Stimulated activated CD8-positive, alpha-beta memory T cell treated with anti-CD3 and anti-CD28 coated beads, Interleukin-2, amount 100 ng/mL, for 48 hours (primary cell): ENCODE measurements around the gene HOGA1.
"Not testable (repeated sequence)": the region's sequence is repeated elsewhere in the genome, so short reads cannot be mapped to it uniquely, and the experiment has no call there.

Experiments used
- DNase-seq, 2 donors: peaks; one replicate each; pipeline ENCODE4 v3.0.0-alpha.2; 2020; ENCODE audit warnings: low read depth in 2 of 2

Gene HOGA1

GRCh38 chr10:97608991-97609561 lies 24.9 kb downstream of the HOGA1 start:
- DNase-seq: no peak

GRCh38 chr10:97611473-97611872 lies 27.3 kb downstream of the HOGA1 start:
- no peak for DNase-seq

DNA sequence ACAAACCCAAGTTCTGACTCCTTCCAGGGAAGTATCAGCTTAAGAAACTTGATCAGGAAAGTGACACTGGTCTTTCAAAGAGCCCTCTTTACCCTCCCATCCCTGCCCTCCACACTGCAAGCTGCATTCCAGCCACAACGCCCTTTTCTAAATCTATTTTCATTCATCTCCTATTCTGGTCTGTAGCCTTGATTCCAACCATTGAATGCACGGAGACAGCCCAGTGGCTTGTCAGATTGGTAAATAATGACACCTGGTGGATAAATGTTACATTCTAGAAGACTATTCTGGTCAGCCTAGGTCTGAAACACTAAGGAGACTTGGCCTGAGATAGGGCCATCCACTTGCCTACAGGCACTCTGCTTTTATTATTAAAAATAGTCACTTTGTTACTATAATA lies 28.2 kb downstream of the HOGA1 start:
- no peak for DNase-seq

DNA sequence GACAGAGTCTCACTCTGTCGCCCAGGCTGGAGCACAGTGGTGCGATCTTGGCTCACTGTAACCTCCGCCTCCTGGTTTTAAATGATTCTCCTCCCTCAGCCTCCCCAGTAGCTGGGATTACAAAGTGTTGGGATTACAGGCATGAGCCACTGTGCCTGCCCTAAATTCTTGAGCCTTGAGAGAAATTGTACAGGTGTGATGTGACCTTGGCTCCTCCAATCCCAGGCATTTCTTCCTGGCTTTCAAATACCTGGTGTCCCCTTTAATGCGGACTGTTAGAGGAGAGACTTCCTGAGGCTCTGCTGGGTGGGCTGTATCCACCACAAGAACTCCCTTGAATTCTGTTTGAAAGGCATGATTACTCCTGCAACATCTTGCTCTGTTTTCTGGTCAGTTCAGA lies 34.1 kb downstream of the HOGA1 start:
- no peak for DNase-seq

DNA sequence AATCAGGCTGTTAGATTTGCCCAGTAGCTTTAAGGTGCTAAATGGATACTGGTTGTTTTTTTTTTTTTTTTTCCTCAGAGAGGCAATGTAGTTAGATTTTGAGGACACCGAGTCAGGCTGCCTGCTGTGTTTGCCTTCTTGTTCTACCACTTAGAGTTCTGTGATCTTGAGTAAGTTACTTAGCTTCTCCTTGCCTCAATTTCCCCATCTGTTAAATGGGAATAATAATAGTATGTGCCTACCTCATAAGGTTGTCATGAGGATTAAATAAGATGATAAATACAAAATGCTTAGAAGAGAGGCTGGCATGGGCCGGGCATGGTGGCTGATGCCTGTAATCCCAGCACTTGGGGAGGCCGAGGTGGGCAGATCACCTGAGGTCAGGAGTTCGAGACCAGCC lies 34.5 kb downstream of the HOGA1 start:
- no peak for DNase-seq

GRCh38 chr10:97623277-97623676 lies 39.1 kb downstream of the HOGA1 start:
- no peak for DNase-seq

GRCh38 chr10:97627731-97628130 lies 43.5 kb downstream of the HOGA1 start:
- no peak for DNase-seq

- no peak for DNase-seq
Measured at GRCh38 chr10:97628228-97628627, 44.0 kb downstream of the HOGA1 start.

- DNase-seq: no peak
Measured at GRCh38 chr10:97629289-97629688, 45.1 kb downstream of the HOGA1 start.

DNA sequence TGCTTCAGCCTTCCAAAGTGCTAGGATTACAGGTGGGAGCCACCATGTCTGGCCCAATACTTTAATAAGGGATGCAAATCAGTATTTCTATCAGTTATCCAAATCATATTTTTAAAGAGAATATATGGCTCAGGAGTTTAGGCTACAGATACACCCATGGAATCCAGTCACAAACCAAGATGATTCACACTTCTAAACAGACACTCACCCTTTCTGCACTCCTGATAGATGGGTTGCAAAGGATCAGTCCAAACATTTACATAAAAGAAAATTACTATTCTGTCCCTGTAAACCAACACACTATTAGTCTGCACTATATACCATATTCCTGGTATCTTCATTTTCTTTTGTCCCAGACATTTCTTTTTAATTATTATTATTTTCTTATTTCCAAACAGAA lies 46.9 kb downstream of the HOGA1 start:
- no peak for DNase-seq

- DNase-seq: peak; percentile 84
Measured at GRCh38 chr10:97632949-97633884, 49.0 kb downstream of the HOGA1 start, which contains the start of gene MORN4. MORN4 (minus strand) TSS chr10:97633500; CDS start chr10:97619653, 13,847 bp downstream.

DNA sequence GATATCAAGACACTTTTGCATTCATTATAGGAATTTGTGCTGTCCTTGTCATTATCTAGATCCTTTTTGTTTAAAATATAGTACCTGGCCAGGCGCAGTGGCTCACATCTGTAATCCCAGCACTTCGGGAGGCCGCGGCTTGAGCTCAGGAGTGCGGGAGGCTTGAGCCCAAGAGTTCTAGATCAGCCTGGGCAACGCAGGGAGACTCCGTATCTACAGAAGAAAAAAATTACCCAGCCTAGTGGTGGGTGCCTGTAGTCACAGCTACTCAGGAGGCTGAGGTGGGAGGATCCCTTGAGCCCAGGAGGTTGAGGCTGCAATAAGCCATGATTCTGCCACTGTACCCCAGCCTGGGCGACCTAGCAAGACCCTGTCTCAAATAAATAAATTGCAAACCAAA lies 49.7 kb downstream of the HOGA1 start:
- DNase-seq: no peak

DNA sequence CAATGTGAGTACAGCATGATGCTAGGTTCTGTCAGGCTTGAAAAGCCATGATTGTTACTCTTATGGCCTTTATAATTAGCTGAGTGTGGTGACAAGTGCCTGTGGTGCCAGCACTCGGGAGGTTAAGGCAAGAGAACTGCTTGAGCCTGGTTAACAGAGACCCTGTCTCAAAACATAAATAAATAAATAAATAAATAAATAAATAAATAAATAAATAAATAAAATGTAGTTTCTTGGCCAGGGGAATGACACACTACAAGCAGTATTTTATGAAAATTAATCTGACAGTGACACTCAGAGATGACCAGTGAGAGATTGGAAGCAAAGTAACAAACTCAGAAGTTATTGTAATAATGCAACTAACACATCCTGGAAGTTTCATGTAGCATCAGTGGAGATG lies 51.4 kb downstream of the HOGA1 start:
- no peak for DNase-seq

- DNase-seq: not testable (repeated sequence)
Measured at GRCh38 chr10:97639090-97639489, 54.9 kb downstream of the HOGA1 start.

DNA sequence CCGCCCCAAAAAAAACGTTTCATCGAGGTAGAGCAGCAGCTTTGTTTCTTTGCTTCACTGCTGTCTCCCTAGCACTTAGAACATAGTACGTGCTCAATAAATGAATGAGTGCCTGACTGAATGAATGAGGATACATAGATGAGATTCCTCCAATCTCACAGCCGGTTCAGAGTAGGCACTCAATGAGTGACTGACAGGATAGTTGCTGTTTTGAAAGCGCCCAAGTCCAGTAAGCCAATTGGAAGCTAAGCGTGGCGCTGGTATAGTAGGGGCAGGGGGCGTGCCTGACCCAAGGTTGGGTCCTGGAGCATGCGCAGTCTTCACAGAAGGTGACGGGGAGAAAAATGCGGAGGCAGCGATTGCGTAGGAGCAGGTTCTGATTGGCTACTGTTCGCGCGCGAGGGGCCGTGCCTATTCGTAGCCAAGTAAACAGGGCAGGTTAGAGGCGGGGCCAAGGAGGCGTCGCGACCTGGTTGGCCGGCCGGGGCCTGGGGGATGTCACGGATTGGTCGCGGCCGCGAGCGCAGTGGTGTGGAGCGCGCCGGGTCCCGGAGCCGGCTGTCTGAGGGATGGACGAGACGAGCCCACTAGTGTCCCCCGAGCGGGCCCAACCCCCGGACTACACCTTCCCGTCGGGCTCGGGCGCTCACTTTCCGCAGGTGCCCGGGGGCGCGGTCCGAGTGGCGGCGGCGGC lies 56.1 kb downstream of the HOGA1 start, which contains the start of gene PI4K2A:
Gene PI4K2A, plus strand, starts transcription at position 498 of the 694 bp plus-strand sequence. Its CDS starts 72 bp downstream, at position 570.
- peak; percentile 98 to 99 for DNase-seq

DNA sequence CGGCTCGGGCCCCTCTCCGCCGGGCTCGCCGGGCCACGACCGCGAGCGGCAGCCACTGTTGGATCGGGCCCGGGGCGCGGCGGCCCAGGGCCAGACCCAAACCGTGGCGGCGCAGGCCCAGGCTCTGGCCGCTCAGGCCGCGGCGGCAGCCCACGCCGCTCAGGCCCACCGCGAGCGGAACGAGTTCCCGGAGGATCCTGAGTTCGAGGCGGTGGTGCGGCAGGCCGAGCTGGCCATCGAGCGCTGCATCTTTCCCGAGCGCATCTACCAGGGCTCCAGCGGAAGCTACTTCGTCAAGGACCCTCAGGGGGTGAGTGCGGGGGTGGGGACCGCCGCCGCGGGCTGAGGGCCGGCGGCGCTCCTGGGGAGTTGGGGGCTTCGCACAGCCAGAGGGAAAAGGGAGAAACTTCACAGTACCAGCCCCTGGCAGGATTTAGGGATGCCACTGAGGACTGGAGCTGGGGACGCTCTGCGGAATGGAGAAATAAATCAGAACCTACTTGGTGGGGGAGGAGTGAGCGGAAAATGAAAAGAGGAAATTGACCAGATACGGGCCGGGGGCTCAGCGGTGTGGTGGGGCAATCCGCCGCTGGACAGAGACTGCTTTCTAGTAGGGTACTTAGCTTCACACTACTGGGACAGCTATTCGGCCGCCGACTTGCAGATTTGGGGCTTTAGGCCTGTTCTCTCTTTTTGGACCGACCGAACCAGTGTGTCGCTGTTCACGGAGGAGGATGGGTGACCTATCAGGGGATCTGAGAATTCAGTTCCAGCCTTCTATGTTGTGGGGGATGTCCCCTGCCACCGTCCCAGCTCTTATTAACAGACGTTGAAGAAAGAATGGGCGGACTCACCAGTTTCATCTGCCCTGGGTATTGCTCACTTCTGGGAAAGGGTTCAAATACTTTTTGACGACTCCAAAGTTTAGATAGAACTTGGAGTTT lies 57.0 kb downstream of the HOGA1 start:
- peak in 1 of 2 donors; percentile 2 for DNase-seq

GRCh38 chr10:97642471-97643159 lies 58.4 kb downstream of the HOGA1 start:
- not testable (repeated sequence) for DNase-seq

DNA sequence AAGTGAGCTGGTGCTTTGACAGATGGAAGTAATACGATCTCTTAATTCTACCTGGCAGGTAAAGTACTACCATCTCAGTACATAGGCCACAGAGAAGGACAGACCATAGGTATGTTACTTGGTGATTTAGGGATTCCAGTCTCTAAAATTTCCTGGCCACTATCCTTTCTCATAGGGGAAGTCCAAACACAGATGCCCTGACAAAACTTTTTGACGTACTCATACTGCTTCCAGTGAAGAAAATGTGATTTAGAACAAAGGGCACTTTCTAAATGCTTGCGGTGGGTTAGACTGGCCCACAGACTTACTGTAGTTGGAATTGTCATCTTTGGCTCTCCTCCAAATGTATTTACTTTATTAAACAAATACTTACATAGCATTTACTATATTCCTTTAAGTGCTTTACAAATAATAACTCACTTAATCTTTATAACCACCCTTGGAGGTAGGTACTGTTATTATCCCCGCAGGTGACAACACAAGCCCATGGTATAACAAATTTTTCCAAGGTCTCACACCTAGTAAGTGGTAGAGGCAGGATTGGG lies 59.3 kb downstream of the HOGA1 start:
- DNase-seq: no peak

- DNase-seq: no peak
Measured at GRCh38 chr10:97644936-97645335, 60.7 kb downstream of the HOGA1 start.

DNA sequence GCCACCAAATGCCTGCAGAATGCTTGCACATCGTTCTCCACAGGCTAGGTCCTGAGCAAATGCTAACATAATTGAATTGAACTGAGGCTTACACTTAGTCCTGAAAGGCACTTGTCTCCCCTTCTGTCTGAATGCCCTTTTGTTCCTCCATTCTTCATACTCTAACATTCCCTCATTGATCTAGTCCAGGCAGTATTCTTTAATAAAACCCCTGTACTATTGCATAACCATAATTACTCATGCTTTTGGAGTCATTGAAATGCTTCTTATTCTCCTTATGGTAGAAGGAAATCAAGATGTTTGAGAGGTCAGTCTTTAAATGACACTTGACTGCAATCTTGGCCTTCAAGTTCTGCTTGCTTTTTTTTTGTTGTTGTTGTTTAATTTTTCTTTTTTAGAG lies 63.4 kb downstream of the HOGA1 start:
- DNase-seq: no peak
